Immature natural killer cell (primary cell): Measurements from ENCODE around the gene SURF4. TPM values are rescaled to one million over a fixed set of nuclear protein-coding genes. Genes with fewer than 3 reads are reported as not detected.
A peak's percentile ranks its signal among the peaks of the same experiment; 100 is the strongest.

ENCODE experiments used
- DNase-seq, 3 donors: peaks; one replicate each; pipeline ENCODE4 v3.0.0; 2022; ENCODE audit warnings: mixed read lengths in 1 of 3
- H3K27ac Mint-ChIP-seq, 6 donors: one replicate each; pipeline ENCODE4 v1.8.0; 2020; ENCODE audit warnings: mixed read lengths in 6 of 6, mild to moderate bottlenecking in 5 of 6, inconsistent platforms in 4 of 6, moderate library complexity in 3 of 6
- H3K27me3 Mint-ChIP-seq, 3 donors: one replicate each; pipeline ENCODE4 v1.8.0; 2020 to 2021; ENCODE audit warnings: low read depth in 3 of 3, mild to moderate bottlenecking in 3 of 3, mixed read lengths in 3 of 3, moderate library complexity in 3 of 3, inconsistent platforms in 1 of 3
- H3K36me3 Mint-ChIP-seq, 3 donors: one replicate each; pipeline ENCODE4 v1.8.0; 2020; ENCODE audit warnings: mixed read lengths in 3 of 3, inconsistent platforms in 2 of 3, mild to moderate bottlenecking in 2 of 3
- H3K4me1 Mint-ChIP-seq, 2 donors: one replicate each; pipeline ENCODE4 v1.8.0; 2020; ENCODE audit warnings: inconsistent platforms in 2 of 2, mild to moderate bottlenecking in 2 of 2, mixed read lengths in 2 of 2, moderate library complexity in 1 of 2
- H3K4me3 Mint-ChIP-seq, 5 donors: one replicate each; pipeline ENCODE4 v1.8.0; 2020; ENCODE audit warnings: mild to moderate bottlenecking in 5 of 5, mixed read lengths in 5 of 5, inconsistent platforms in 3 of 5, moderate library complexity in 3 of 5
- H3K9me3 Mint-ChIP-seq, 6 donors: one replicate each; pipeline ENCODE4 v1.8.0; 2020; ENCODE audit warnings: mild to moderate bottlenecking in 6 of 6, mixed read lengths in 6 of 6, inconsistent platforms in 4 of 6, moderate library complexity in 3 of 6
- polyA plus RNA-seq, 3 donors: library from polyadenylated mRNA; unstranded; fragments of 300-500 nt; fragmentation: Illumina TruSeq; gene quantifications; one replicate each; pipeline ENCODE4 v1.2.3, GENCODE V29; 2021

Gene SURF4
- polyA plus RNA-seq, 3 donors from 2014 or later: 195 to 304 (median 198) TPM

GRCh38 chr9:133349965-133350616, 25.8 kb downstream of the SURF4 start:
- DNase-seq: no peak

GRCh38 chr9:133348718-133349573, 26.9 kb downstream of the SURF4 start:
- H3K36me3 Mint-ChIP-seq: peaks cover 11 to 36% (median 14%) of the 10 kb centered on the region in 3 donors
- no peaks in the 10 kb centered on the region for H3K9me3 Mint-ChIP-seq
- peak overlapping the region; percentile 95 to 100 (median 98) for H3K4me3 Mint-ChIP-seq
- peaks cover 2 to 6% (median 5%) of the 10 kb centered on the region in 3 donors for H3K27me3 Mint-ChIP-seq
- peaks cover 40 to 42% of the 10 kb centered on the region in 2 donors for H3K4me1 Mint-ChIP-seq
- peak overlapping the region; percentile 90 to 99 (median 96) for H3K27ac Mint-ChIP-seq
- DNase-seq: no peak

More at GRCh38 chr9:133349965-133350616, 25.8 kb downstream of the SURF4 start:
- H3K4me1 Mint-ChIP-seq: peaks cover 42% of the 10 kb centered on the region in 2 donors
- peak overlapping the region in 4 of 6 donors; percentile 12 to 98 (median 56) for H3K27ac Mint-ChIP-seq
- H3K27me3 Mint-ChIP-seq: peaks cover 2 to 6% (median 5%) of the 10 kb centered on the region in 3 donors
- peaks cover 11 to 36% (median 14%) of the 10 kb centered on the region in 3 donors for H3K36me3 Mint-ChIP-seq
- H3K9me3 Mint-ChIP-seq: no peaks in the 10 kb centered on the region
- peak overlapping the region in 3 of 5 donors; percentile 7 to 55 (median 35) for H3K4me3 Mint-ChIP-seq

- peak; percentile 90 to 92 (median 91) for DNase-seq
- H3K36me3 Mint-ChIP-seq: peaks cover 8 to 38% (median 14%) of the 10 kb centered on the region in 3 donors
- H3K9me3 Mint-ChIP-seq: no peaks in the 10 kb centered on the region
- H3K4me1 Mint-ChIP-seq: peaks cover 40 to 42% of the 10 kb centered on the region in 2 donors
- peak within 1 kb of the TSS; percentile 90 to 99 (median 96) for H3K27ac Mint-ChIP-seq
- peak within 1 kb of the TSS; percentile 95 to 100 (median 98) for H3K4me3 Mint-ChIP-seq
- peaks cover 2 to 6% (median 5%) of the 10 kb centered on the region in 3 donors for H3K27me3 Mint-ChIP-seq
Observed at GRCh38 chr9:133347985-133348717, 27.7 kb downstream of the SURF4 start, which contains the start of the genes MED22 and RPL7A. Gene MED22, minus strand, starts transcription at chr9:133348131. Its CDS starts 1,469 bp downstream, at chr9:133346662. Gene RPL7A, plus strand, starts transcription at chr9:133348218. Its CDS starts 26 bp downstream, at chr9:133348244.

- no peaks in the 10 kb centered on the region for H3K9me3 Mint-ChIP-seq
- DNase-seq: no peak
- peak overlapping the region; percentile 95 to 100 (median 98) for H3K4me3 Mint-ChIP-seq
- peaks cover 40 to 46% of the 10 kb centered on the region in 2 donors for H3K4me1 Mint-ChIP-seq
- peaks cover 2 to 6% (median 5%) of the 10 kb centered on the region in 3 donors for H3K27me3 Mint-ChIP-seq
- peak overlapping the region; percentile 90 to 99 (median 96) for H3K27ac Mint-ChIP-seq
- peaks cover 8 to 37% (median 14%) of the 10 kb centered on the region in 3 donors for H3K36me3 Mint-ChIP-seq
Observed at GRCh38 chr9:133347515-133347984, 28.3 kb downstream of the SURF4 start.

GRCh38 chr9:133346021-133346785, 29.7 kb downstream of the SURF4 start:
- Mint-ChIP-seq H3K27me3 (peaks cover 2 to 6% (median 5%) of the 10 kb centered on the region in 3 donors), H3K27ac (peak overlapping the region in 4 of 6 donors; percentile 49 to 91 (median 75)), H3K36me3 (peaks cover 4 to 24% (median 8%) of the 10 kb centered on the region in 3 donors), H3K4me3 (peak overlapping the region; percentile 83 to 100 (median 98)), H3K4me1 (peaks cover 52 to 58% of the 10 kb centered on the region in 2 donors), H3K9me3 (no peaks in the 10 kb centered on the region)
- no peak for DNase-seq

- H3K27ac Mint-ChIP-seq: no peak overlapping the region
- H3K4me3 Mint-ChIP-seq: peak overlapping the region in 2 of 5 donors; percentile 10 to 99
- peaks cover 6 to 23% (median 10%) of the 10 kb centered on the region in 3 donors for H3K36me3 Mint-ChIP-seq
- no peaks in the 10 kb centered on the region for H3K9me3 Mint-ChIP-seq
- DNase-seq: no peak
- peaks cover 58 to 64% of the 10 kb centered on the region in 2 donors for H3K4me1 Mint-ChIP-seq
- H3K27me3 Mint-ChIP-seq: peaks cover 2 to 6% (median 5%) of the 10 kb centered on the region in 3 donors
Observed at GRCh38 chr9:133345596-133345995, 30.3 kb downstream of the SURF4 start.

GRCh38 chr9:133344979-133345378, 30.9 kb downstream of the SURF4 start:
- Mint-ChIP-seq H3K27ac (no peak overlapping the region), H3K4me1 (peaks cover 58 to 67% of the 10 kb centered on the region in 2 donors), H3K36me3 (peaks cover 12 to 26% (median 13%) of the 10 kb centered on the region in 3 donors), H3K9me3 (no peaks in the 10 kb centered on the region), H3K4me3 (peak overlapping the region in 1 of 5 donors; percentile 38), H3K27me3 (peaks cover 2 to 6% (median 5%) of the 10 kb centered on the region in 3 donors)
- no peak for DNase-seq

- H3K4me3 Mint-ChIP-seq: no peak overlapping the region
- peaks cover 58 to 67% of the 10 kb centered on the region in 2 donors for H3K4me1 Mint-ChIP-seq
- H3K36me3 Mint-ChIP-seq: peaks cover 6 to 20% (median 19%) of the 10 kb centered on the region in 3 donors
- H3K27me3 Mint-ChIP-seq: peaks cover 2 to 6% (median 5%) of the 10 kb centered on the region in 3 donors
- H3K9me3 Mint-ChIP-seq: no peaks in the 10 kb centered on the region
- DNase-seq: no peak
- no peak overlapping the region for H3K27ac Mint-ChIP-seq
Observed at GRCh38 chr9:133344071-133344470, 31.8 kb downstream of the SURF4 start.

GRCh38 chr9:133342570-133342969, 33.3 kb downstream of the SURF4 start:
- Mint-ChIP-seq H3K27me3 (peaks cover 0 to 1% (median 0%) of the 10 kb centered on the region in 3 donors), H3K36me3 (peaks cover 9 to 18% (median 17%) of the 10 kb centered on the region in 3 donors), H3K27ac (peak overlapping the region in 3 of 6 donors; percentile 39 to 88 (median 87)), H3K4me1 (peaks cover 49 to 63% of the 10 kb centered on the region in 2 donors), H3K9me3 (no peaks in the 10 kb centered on the region), H3K4me3 (peak overlapping the region in 1 of 5 donors; percentile 72)
- DNase-seq: no peak

- H3K4me3 Mint-ChIP-seq: peak overlapping the region; percentile 55 to 81 (median 70)
- H3K27ac Mint-ChIP-seq: peak overlapping the region; percentile 49 to 90 (median 88)
- H3K27me3 Mint-ChIP-seq: peaks cover 0 to 1% (median 0%) of the 10 kb centered on the region in 3 donors
- H3K4me1 Mint-ChIP-seq: peaks cover 46 to 62% of the 10 kb centered on the region in 2 donors
- no peaks in the 10 kb centered on the region for H3K9me3 Mint-ChIP-seq
- DNase-seq: no peak
- H3K36me3 Mint-ChIP-seq: peaks cover 9 to 18% (median 17%) of the 10 kb centered on the region in 3 donors
Observed at GRCh38 chr9:133342069-133342406, 33.8 kb downstream of the SURF4 start.

- H3K9me3 Mint-ChIP-seq: no peaks in the 10 kb centered on the region
- peaks cover 9 to 18% (median 17%) of the 10 kb centered on the region in 3 donors for H3K36me3 Mint-ChIP-seq
- peaks cover 42 to 61% of the 10 kb centered on the region in 2 donors for H3K4me1 Mint-ChIP-seq
- DNase-seq: peak; percentile 53 to 60 (median 58)
- peak overlapping the region; percentile 55 to 81 (median 70) for H3K4me3 Mint-ChIP-seq
- H3K27me3 Mint-ChIP-seq: peaks cover 0 to 1% (median 0%) of the 10 kb centered on the region in 3 donors
- H3K27ac Mint-ChIP-seq: peak overlapping the region; percentile 49 to 93 (median 89)
Observed at GRCh38 chr9:133341369-133342068, 34.3 kb downstream of the SURF4 start.
